AG04450 (cell line): ENCODE results near the gene ZNF132. TPM values are rescaled to one million over a fixed set of nuclear protein-coding genes. Genes with fewer than 3 reads are reported as not detected.
A peak's percentile ranks its signal among the peaks of the same experiment; 100 is the strongest.

Source experiments
- CTCF ChIA-PET: fragments of 300-600, 350-600 bp; formaldehyde crosslinking; extraction: SDS; loops from one replicate; lab custom pipeline; 2022; ENCODE audit warnings: antibody characterized with exemption, inconsistent platforms; lab: Charles Lee
- POLR2A ChIA-PET: fragments of 350-600 bp; formaldehyde crosslinking; extraction: SDS; loops from one replicate; lab custom pipeline; 2021; ENCODE audit warnings: antibody characterized with exemption, inconsistent platforms; lab: Yijun Ruan, JAX
- DNase-seq: peaks from one replicate; pipeline ENCODE4 v3.0.0-alpha.2; 2011; ENCODE audit warnings: low read depth, low spot score
- H3K27ac ChIP-seq: one replicate; pipeline ENCODE4 v1.5.1; 2012; ENCODE audit warnings: low read depth, low read length, control low read depth
- H3K27me3 ChIP-seq: one replicate; pipeline ENCODE4 v1.6.0; 2012; ENCODE audit warnings: low read length; ENCODE audit not compliant: control insufficient read depth, insufficient read depth
- H3K4me3 ChIP-seq: 2 replicates; pipeline ENCODE4 v1.5.1; 2011; ENCODE audit warnings: mild to moderate bottlenecking, low read depth, low read length, control low read depth
- H3K9me3 ChIP-seq: 2 replicates; pipeline ENCODE4 v1.5.1; 2012; ENCODE audit warnings: low read length; ENCODE audit not compliant: control insufficient read depth, insufficient read depth
- polyA plus RNA-seq: library from polyadenylated mRNA; depleted of rRNA; stranded (reverse); fragments of >200 nt; gene quantifications from 2 replicates; pipeline ENCODE4 v1.2.3, GENCODE V29; 2011
- TF ChIP-seq, protein P1 (sequence below): IDR thresholded peaks from 2 replicates; pipeline ENCODE4 v1.5.1; 2011; ENCODE audit warnings: low read depth, low read length, control low read depth, inconsistent platforms

ZNF132 gene
- polyA plus RNA-seq, 1 experiment = 4.6 TPM

DNA sequence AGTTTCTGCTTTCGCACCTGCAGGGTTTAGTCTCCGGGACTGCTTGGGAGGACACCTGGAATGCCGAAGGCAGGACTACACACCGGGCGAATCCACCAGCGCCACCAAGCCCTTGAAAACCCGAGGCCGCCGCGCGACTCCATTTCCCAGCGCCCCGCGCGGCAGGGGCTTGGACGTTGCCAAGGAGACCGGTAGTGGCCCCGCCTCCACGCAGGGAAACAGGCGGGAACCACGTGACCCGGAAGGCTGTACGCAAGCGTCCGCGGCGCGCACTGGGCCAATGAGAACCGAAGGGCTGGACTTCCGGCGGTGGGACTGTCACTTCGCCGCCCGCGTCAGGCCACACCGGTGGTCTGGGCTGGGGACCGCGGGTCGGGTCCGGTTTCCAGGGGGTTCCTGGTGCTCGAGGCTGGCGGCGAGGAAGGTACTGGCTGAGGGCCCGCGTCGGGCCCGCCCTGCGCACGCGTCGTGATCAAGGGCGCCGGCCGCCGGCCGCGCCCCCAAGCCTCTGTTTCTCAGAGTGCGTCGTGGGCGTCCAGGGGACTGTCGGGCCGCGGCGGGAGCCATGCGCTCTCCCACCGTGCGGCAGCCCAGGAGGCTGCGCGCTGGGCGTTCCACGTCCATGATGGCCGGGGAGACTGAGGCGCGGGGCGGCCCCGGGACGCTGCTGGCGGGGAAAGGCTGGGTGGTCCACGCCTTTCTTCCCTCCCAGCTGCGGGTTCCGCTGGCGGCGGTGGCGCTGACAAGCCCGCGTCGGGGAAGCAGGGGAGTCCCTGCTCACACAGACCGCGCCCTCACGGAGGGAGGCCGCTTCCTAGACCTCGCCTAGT lies 27.0 kb upstream of the ZNF132 start, which contains the start of gene ZNF324:
TSS of gene ZNF324 (plus strand) at position 321 of the 830 bp plus-strand sequence. CDS start 2,106 bp downstream, outside the sequence.
- Histone ChIP-seq H3K27ac (no peak within 1 kb of the TSS), H3K4me3 (peak within 1 kb of the TSS; percentile 79), H3K9me3 (no peaks in the 10 kb centered on the region), H3K27me3 (no peaks in the 10 kb centered on the region)
- peak; percentile 79 for DNase-seq
- ChIA-PET POLR2A (interaction anchor here (0.7 to 1.5 kb wide), 2 partner anchors 8 to 33 kb away, joined by 3 to 5 read pairs; partner anchors contain the start of gene ZNF446), CTCF (no interaction called here)
- TF ChIP-seq, protein P1, sequence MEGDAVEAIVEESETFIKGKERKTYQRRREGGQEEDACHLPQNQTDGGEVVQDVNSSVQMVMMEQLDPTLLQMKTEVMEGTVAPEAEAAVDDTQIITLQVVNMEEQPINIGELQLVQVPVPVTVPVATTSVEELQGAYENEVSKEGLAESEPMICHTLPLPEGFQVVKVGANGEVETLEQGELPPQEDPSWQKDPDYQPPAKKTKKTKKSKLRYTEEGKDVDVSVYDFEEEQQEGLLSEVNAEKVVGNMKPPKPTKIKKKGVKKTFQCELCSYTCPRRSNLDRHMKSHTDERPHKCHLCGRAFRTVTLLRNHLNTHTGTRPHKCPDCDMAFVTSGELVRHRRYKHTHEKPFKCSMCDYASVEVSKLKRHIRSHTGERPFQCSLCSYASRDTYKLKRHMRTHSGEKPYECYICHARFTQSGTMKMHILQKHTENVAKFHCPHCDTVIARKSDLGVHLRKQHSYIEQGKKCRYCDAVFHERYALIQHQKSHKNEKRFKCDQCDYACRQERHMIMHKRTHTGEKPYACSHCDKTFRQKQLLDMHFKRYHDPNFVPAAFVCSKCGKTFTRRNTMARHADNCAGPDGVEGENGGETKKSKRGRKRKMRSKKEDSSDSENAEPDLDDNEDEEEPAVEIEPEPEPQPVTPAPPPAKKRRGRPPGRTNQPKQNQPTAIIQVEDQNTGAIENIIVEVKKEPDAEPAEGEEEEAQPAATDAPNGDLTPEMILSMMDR = no peak

DNA sequence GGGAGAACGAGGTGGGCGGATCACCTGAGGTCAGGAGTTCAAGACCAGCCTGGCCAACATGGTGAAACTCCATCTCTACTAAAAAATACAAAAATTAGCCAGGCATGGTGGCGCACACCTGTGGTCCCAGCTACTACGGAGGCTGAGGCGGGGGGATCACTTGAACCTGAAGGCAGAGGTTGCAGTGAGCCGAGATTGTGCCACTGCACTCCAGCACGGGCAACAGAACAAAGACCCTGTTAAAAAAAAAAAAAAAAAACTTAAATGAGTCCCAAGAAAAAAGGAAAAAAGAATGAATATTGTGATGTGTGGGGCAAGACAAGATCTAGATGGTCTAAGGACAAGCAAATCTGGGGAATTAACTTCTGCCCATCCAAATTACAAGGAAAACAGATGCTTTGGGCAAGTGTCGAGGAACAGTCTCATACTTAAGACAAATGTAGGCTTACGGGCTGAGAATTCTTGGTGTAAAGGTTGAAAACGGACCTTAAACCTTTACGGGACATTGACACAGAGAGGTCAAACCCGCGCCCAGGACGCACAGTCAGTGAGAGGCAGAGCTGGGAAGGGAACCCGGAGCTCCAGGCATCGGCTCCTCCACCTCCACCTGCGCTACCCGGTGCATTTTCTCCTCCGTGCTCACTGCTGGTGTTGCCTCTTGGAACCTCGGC lies 26.3 kb upstream of the ZNF132 start:
- TF ChIP-seq, protein P1 = no peak
- Histone ChIP-seq H3K27ac (no peak overlapping the region), H3K4me3 (peak overlapping the region; percentile 79), H3K27me3 (no peaks in the 10 kb centered on the region), H3K9me3 (no peaks in the 10 kb centered on the region)
- ChIA-PET POLR2A (interaction anchor here (0.7 to 1.5 kb wide), 3 partner anchors 9 to 103 kb away, joined by 3 to 5 read pairs (median 5); partner anchors contain the start of gene ZNF446), CTCF (no interaction called here)
- no peak for DNase-seq

DNA sequence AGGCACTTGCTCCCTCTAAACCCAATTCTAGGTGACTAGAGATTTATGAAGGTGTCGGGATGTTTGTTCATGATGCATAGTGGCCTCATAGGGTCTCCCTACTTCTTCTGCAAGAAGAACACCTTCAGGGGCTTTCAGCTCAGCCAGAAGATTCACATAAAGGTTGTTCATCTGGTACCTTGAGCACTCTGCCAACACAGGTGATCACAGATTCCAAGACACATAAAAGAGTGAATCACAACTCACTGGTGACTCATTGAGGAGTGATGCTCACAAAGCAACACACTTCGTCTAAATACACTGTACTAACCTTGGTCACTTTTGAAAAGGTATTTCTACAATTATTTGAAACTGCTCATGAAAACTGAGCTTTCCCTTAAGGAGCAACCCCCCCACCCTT lies 20.1 kb upstream of the ZNF132 start:
- CTCF ChIA-PET = interaction anchor here (1.2 kb wide), 1 partner anchor 9 kb away, joined by 3 read pairs; the partner anchor contains the start of gene ZNF324B
- H3K9me3 ChIP-seq = no peaks in the 10 kb centered on the region
- TF ChIP-seq, protein P1 = no peak

DNA sequence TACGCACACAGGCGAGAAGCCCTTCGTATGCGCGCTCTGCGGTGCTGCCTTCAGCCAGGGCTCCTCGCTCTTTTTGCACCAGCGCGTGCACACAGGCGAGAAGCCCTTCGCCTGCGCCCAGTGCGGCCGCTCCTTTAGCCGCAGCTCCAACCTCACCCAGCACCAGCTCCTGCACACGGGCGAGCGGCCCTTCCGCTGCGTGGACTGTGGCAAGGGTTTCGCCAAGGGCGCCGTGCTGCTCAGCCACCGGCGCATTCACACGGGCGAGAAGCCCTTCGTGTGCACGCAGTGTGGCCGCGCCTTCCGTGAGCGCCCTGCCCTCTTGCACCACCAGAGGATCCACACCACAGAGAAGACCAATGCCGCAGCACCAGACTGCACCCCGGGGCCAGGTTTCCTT lies 16.2 kb upstream of the ZNF132 start:
- ChIA-PET POLR2A (no interaction called here), CTCF (no interaction called here)
- no peaks in the 10 kb centered on the region for H3K9me3 ChIP-seq
- no peak overlapping the region for H3K4me3 ChIP-seq
- no peaks in the 10 kb centered on the region for H3K27me3 ChIP-seq
- TF ChIP-seq, protein P1 = no peak
- no peak for DNase-seq
- H3K27ac ChIP-seq = no peak overlapping the region

More for the DNA sequence above, 20.1 kb upstream of the ZNF132 start:
- H3K27ac ChIP-seq = no peak overlapping the region
- POLR2A ChIA-PET = interaction anchor here (0.7 kb wide), 1 partner anchor 9 kb away, joined by 3 read pairs; no protein-coding TSS in a partner anchor
- H3K4me3 ChIP-seq = no peak overlapping the region
- H3K27me3 ChIP-seq = no peaks in the 10 kb centered on the region
- DNase-seq = no peak

DNA sequence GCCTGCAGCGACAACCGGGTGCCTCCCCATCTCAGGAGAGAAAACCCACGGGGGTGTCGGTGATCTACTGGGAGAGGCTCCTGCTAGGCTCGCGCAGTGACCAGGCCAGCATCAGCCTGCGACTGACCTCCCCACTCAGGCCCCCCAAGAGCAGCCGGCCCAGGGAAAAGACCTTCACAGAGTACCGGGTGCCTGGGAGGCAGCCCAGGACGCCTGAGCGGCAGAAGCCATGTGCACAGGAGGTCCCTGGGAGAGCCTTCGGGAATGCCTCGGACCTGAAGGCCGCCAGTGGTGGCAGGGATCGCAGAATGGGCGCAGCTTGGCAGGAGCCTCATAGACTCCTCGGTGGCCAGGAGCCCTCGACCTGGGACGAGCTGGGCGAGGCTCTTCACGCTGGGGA lies 15.4 kb upstream of the ZNF132 start:
- no peak overlapping the region for H3K27ac ChIP-seq
- ChIA-PET POLR2A (no interaction called here), CTCF (no interaction called here)
- H3K27me3 ChIP-seq = no peaks in the 10 kb centered on the region
- TF ChIP-seq, protein P1 = no peak
- H3K9me3 ChIP-seq = no peaks in the 10 kb centered on the region
- DNase-seq = no peak
- no peak overlapping the region for H3K4me3 ChIP-seq
